Measurements from ENCODE around the gene NANOG.
A peak's percentile ranks its signal among the peaks of the same experiment; 100 is the strongest.
"Not testable (repeated sequence)": the region's sequence is repeated elsewhere in the genome, so short reads cannot be mapped to it uniquely, and the experiment has no call there.

Gene NANOG

GRCh38 chr12:7798750-7799308 is 9.6 kb downstream of the NANOG start:
- DNase-seq (ENCODE audit: extremely low read depth in 1 of 2, low read depth in 1 of 2) = not testable (repeated sequence)

GRCh38 chr12:7801460-7801859 is 12.3 kb downstream of the NANOG start:
- DNase-seq (ENCODE audit: extremely low read depth in 1 of 2, low read depth in 1 of 2) = no peak

- DNase-seq (ENCODE audit: extremely low read depth in 1 of 2, low read depth in 1 of 2) = not testable (repeated sequence)
Measured at GRCh38 chr12:7806319-7806718, 17.1 kb downstream of the NANOG start.

- peak; percentile 18 to 40 for DNase-seq (ENCODE audit: extremely low read depth in 1 of 2, low read depth in 1 of 2)
Measured at GRCh38 chr12:7806863-7807487, 17.8 kb downstream of the NANOG start.

- not testable (repeated sequence) for DNase-seq (ENCODE audit: extremely low read depth in 1 of 2, low read depth in 1 of 2)
Measured at GRCh38 chr12:7825754-7826153, 36.6 kb downstream of the NANOG start.

- not testable (repeated sequence) for DNase-seq (ENCODE audit: extremely low read depth in 1 of 2, low read depth in 1 of 2)
Measured at GRCh38 chr12:7829737-7830136, 40.5 kb downstream of the NANOG start.

GRCh38 chr12:7832059-7832696 is 43.0 kb downstream of the NANOG start:
- DNase-seq (ENCODE audit: extremely low read depth in 1 of 2, low read depth in 1 of 2) = no peak

- DNase-seq (ENCODE audit: extremely low read depth in 1 of 2, low read depth in 1 of 2) = not testable (repeated sequence)
Measured at GRCh38 chr12:7833201-7833600, 44.0 kb downstream of the NANOG start.

GRCh38 chr12:7833831-7834230 is 44.6 kb downstream of the NANOG start:
- DNase-seq (ENCODE audit: extremely low read depth in 1 of 2, low read depth in 1 of 2) = no peak

- DNase-seq (ENCODE audit: extremely low read depth in 1 of 2, low read depth in 1 of 2) = no peak
Measured at GRCh38 chr12:7834701-7835100, 45.5 kb downstream of the NANOG start.

GRCh38 chr12:7835116-7835515 is 45.9 kb downstream of the NANOG start:
- no peak for DNase-seq (ENCODE audit: extremely low read depth in 1 of 2, low read depth in 1 of 2)

- DNase-seq (ENCODE audit: extremely low read depth in 1 of 2, low read depth in 1 of 2) = no peak
Measured at GRCh38 chr12:7835766-7836165, 46.6 kb downstream of the NANOG start.

- no peak for DNase-seq (ENCODE audit: extremely low read depth in 1 of 2, low read depth in 1 of 2)
Measured at GRCh38 chr12:7837366-7837765, 48.2 kb downstream of the NANOG start.

GRCh38 chr12:7839226-7839625 is 50.0 kb downstream of the NANOG start:
- DNase-seq (ENCODE audit: extremely low read depth in 1 of 2, low read depth in 1 of 2) = not testable (repeated sequence)

- DNase-seq (ENCODE audit: extremely low read depth in 1 of 2, low read depth in 1 of 2) = not testable (repeated sequence)
Measured at GRCh38 chr12:7839848-7840247, 50.6 kb downstream of the NANOG start.

- DNase-seq (ENCODE audit: extremely low read depth in 1 of 2, low read depth in 1 of 2) = not testable (repeated sequence)
Measured at GRCh38 chr12:7842444-7842843, 53.2 kb downstream of the NANOG start.

GRCh38 chr12:7843149-7843548 is 53.9 kb downstream of the NANOG start:
- not testable (repeated sequence) for DNase-seq (ENCODE audit: extremely low read depth in 1 of 2, low read depth in 1 of 2)

GRCh38 chr12:7843583-7843982 is 54.4 kb downstream of the NANOG start:
- not testable (repeated sequence) for DNase-seq (ENCODE audit: extremely low read depth in 1 of 2, low read depth in 1 of 2)

GRCh38 chr12:7844116-7844515 is 54.9 kb downstream of the NANOG start:
- DNase-seq (ENCODE audit: extremely low read depth in 1 of 2, low read depth in 1 of 2) = no peak

GRCh38 chr12:7847226-7848097 is 58.3 kb downstream of the NANOG start:
- not testable (repeated sequence) for DNase-seq (ENCODE audit: extremely low read depth in 1 of 2, low read depth in 1 of 2)

GRCh38 chr12:7848098-7848422 is 58.9 kb downstream of the NANOG start:
- DNase-seq (ENCODE audit: extremely low read depth in 1 of 2, low read depth in 1 of 2) = not testable (repeated sequence)
